RCC 7860 (cell line): ENCODE results near the gene ELAPOR2.
"Not testable (repeated sequence)": the region's sequence is repeated elsewhere in the genome, so short reads cannot be mapped to it uniquely, and the experiment has no call there.

ENCODE experiments used
- DNase-seq: peaks from one replicate; pipeline ENCODE4 v3.0.0-alpha.2; 2015; ENCODE audit warnings: low spot score
- FAIRE-seq: peaks from 2 replicates; lab custom pipeline; 2012; peaks lifted over from hg19 to GRCh38; lab: Jason Lieb, UNC

ELAPOR2 gene

DNA sequence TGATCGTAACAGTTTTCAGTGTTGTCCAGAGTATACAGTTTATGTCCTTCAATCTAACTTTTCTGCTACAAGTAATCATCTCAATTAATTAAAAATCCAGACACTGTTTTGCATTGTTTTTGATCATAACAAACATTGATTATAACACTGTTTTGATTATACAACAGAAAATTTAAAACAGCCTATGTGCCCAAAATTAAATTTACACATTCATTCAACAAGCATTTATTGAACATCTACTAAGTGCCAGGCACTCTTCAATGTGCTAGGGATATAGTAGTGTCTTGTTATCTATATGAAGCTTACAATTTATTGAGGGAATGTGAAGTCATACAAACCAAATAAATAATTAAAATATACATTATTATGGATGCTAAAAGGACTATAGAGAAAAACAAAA, 10.6 kb downstream of the ELAPOR2 start:
- FAIRE-seq, result peak; percentile 4

DNA sequence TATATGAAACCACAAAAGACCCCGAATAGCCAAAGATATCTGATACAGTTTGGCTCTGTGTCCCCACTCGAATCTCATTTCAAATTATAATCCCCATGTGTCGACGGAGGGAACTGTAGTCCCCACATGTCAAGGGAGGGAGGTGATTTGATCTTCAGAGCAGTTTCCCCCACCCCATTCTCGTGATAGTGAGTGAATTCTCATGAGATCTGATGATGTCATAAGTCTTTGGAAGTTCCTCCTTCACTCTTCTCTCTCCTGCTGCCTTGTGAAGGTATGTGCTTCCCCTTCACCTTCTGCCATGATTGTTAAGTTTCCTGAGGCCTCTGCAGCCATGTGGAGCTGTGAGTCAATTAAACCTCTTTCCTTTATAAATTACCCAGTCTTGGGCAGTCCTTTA, 13.0 kb downstream of the ELAPOR2 start:
- DNase-seq (no peak), FAIRE-seq (no peak)

More for the DNA sequence above, 10.6 kb downstream of the ELAPOR2 start:
- DNase-seq, result no peak

DNA sequence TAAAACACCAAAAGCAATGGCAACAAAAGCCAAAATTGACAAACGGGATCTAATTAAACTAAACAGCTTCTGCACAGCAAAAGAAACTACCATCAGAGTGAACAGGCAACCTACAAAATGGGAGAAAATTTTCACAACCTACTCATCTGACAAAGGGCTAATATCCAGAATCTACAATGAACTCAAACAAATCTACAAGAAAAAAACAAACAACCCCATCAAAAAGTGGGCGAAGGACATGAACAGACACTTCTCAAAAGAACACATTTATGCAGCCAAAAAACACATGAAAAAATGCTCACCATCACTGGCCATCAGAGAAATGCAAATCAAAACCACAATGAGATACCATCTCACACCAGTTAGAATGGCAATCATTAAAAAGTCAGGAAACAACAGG, 14.7 kb downstream of the ELAPOR2 start:
- FAIRE-seq, DNase-seq: not testable (repeated sequence)

GRCh38 chr7:87041586-87041985, 17.9 kb downstream of the ELAPOR2 start:
- FAIRE-seq, DNase-seq: not testable (repeated sequence)

DNA sequence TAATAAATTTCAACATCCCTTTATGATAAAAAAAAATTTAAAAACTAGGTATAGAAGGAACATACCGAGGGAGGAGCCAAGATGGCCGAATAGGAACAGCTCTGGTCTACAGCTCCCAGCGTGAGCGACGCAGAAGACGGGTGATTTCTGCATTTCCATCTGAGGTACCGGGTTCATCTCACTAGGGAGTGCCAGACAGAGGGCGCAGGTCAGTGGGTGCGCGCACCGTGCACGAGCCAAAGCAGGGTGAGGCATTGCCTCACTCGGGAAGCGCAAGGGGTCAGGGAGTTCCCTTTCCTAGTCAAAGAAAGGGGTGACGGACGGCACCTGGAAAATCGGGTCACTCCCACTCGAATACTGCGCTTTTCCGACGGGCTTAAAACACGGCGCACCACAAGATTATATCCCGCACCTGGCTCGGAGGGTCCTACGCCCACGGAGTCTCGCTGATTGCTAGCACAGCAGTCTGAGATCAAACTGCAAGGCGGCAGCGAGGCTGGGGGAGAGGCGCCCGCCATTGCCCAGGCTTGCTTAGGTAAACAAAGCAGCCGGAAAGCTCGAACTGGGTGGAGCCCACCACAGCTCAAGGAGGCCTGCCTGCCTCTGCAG, 19.7 kb downstream of the ELAPOR2 start:
- not testable (repeated sequence) for DNase-seq, FAIRE-seq

DNA sequence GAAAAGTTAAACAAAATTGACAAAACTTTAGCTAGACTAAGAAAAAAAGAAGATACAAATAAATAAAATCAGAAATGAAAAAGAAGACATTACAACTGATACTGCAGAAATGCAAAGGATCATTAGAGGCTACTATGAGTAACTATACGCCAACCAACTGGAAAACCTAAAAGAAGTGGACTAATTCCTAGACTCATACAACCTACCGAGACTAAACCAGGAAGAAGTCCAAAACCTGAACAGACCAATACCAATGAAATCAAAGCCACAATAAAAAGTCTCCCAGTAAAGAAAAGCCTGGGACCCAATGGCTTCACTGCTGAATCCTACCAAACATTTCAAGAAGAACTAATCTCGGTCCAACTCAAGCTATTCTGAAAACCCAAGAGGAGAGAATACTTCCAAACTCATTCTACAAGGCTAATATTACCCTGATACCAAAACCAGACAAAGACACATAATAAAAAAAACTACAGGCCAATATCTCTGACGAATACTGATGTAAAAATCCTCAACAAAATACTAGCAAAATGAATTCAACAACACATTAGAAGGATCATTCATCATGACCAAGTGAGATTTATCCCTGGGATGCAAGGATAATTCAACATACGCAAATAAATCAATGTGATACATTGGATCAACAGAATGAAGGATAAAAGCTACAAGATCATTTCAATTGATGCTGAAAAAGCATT, 20.3 kb downstream of the ELAPOR2 start:
- peak; percentile 16 for FAIRE-seq
- DNase-seq, result no peak

- FAIRE-seq, result no peak
- no peak for DNase-seq
Observed at GRCh38 chr7:87036985-87037384, 22.5 kb downstream of the ELAPOR2 start.

DNA sequence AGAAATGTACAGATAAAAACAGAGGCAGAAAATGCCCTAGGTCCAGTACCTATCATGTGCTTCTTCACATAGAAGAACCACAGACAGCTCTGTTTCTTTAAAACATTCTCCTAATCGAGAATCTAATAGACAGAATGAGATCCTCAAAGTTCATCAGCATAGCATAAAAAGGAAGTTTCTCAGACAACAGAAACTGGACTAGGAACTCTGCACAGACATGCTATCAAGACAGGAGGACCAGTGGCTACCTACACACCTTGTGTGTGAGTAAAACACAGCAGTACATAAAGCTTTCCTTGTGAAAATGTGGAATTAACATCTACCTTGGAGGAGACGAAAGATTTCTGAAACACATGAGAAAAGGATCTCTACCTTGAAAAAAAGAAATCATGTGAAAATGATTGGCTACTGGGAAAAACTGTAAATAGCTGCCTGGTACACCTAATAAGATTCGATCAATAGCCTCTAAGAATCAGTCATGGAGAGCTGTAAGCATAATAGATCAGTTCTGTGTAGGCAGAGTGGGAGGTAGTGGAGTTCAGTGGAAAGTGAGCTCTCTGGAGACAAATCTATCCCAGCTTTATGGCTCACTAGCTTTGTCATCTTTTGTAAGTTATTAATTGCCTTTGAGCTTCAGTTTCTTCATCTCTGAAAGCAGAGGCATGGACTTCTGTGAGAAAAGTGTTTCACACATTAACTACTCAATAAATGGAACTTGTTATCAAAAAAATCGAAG, 26.7 kb downstream of the ELAPOR2 start:
- no peak for FAIRE-seq
- DNase-seq, result no peak

- DNase-seq, result no peak
- FAIRE-seq, result no peak
Observed at GRCh38 chr7:87029078-87029477, 30.4 kb downstream of the ELAPOR2 start.

DNA sequence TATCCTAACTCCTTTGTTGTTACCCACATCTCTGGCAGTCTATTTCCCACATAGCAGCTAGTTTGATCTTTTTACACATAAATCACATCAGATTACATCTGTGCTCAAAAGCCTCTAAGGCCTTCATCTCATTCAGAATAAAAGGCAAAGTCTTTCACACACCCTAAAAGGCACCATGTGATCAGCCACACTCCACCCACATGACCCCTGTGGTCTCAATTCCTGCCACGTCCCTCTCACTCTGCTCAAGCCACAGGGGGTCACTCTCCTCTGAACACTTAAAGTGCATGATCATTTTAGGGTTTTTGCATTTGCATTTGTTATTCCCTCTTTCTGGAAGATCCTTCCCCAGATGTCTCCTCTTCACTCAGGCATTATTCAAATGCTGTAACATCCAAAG, 30.8 kb downstream of the ELAPOR2 start:
- no peak for DNase-seq
- FAIRE-seq, result no peak

- DNase-seq (no peak), FAIRE-seq (no peak)
Observed at GRCh38 chr7:87027900-87028299, 31.6 kb downstream of the ELAPOR2 start.

- FAIRE-seq (no peak), DNase-seq (no peak)
Observed at GRCh38 chr7:87021285-87021684, 38.2 kb downstream of the ELAPOR2 start.

DNA sequence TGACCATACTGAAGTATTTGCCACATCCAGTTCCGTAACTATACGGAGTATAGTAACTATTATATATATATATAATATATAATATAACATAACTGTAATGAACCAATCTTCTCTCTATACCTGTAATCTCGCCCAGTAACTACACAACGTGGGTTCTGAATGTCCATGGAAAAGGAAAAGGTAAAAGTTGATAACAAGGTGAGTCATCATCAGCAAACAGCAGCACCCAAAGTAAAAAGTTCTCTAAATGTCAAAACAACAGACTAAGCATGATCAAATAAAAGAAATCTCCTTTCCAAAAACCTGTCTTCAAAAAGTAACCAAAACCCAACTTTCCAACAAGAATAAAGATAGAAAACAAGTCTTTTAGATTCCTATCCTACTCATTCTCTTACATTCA, 42.8 kb downstream of the ELAPOR2 start:
- FAIRE-seq, result no peak

GRCh38 chr7:87013840-87014190, 45.6 kb downstream of the ELAPOR2 start:
- FAIRE-seq (no peak), DNase-seq (no peak)

More for the DNA sequence above, 42.8 kb downstream of the ELAPOR2 start:
- DNase-seq, result no peak

DNA sequence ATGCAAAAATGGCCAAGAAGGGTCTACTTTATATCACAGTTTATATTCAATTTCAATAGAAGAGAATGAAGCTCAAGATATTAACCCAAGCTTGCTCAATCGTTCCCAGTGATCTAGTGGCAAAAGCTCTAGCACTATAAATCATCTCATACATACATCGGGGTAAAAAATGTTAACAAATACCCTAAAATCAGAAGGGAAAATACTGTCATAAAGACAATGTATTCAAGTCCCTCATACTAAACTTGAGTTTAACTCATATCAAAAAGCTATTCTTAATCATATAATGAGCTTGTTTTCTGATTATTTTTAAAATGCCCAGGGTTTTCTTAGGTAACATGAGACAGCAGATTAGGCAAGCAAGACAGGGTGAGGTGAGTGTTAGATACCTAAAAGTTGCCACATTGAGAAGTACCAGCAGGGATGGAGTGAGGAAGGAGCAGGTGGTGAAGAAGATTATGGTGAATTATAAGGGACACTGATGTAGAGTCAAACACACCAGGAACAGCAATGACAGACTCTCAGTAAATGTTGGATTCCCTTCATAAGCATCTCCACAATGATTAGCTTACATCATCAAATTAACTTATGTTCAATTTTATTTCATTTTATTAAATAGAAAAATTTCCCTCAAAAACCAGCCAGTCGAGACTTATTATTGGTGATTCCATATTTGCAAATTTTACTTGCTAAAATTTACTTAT, 46.2 kb downstream of the ELAPOR2 start:
- no peak for DNase-seq
- FAIRE-seq, result no peak
